ENCODE results near the gene CHRM1.

CHRM1 gene

DNA sequence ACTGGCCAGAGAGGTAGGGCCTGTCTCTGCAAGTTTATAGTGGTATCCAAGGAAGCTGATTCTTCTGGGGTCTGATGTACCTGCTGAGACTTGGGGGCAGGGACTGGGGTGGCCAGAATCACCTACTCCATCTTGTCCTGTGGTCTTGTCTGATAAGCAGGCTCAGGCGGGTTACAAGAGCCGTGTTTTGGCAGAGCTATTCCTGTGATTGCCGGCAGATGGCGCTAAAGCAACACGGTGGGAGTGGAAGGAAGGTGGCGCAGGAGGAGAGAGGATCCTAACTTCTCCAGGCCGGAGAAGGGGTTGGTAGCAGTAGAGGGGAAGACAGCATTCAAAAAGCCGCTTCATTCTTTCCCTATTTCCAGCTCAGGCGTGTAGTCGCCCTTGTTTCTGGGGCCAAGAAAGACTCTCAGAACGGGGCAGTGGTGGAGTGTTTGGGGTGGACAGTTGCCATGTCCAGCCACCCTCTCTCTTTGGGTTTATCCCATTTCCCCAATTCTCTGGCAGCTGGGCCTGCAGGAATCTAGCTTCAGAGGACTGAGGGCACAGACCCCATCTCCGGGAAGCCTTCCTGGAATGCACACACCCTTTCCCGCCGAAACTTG is 15.1 kb downstream of the CHRM1 start:
- H3K4me1 ChIP-seq (ENCODE audit: control insufficient read depth in 5 of 5, insufficient read depth in 5 of 5, low read length in 5 of 5): peaks cover 12 to 30% (median 17%) of the 10 kb centered on the region in 5 donors
- no peak overlapping the region for H3K27ac ChIP-seq (ENCODE audit: low read depth, low read length)
- no peak overlapping the region for H3K4me3 ChIP-seq (ENCODE audit: low read depth in 1 of 5, low read length in 5 of 5)
- H3K9me3 ChIP-seq (ENCODE audit: control insufficient read depth in 5 of 5, low read length in 5 of 5): no peaks in the 10 kb centered on the region
- peak overlapping the region in 1 of 5 donors; percentile 4 for H3K9ac ChIP-seq (ENCODE audit: low read length in 5 of 5)
- no peaks in the 10 kb centered on the region for H3K27me3 ChIP-seq (ENCODE audit: control insufficient read depth in 5 of 5, insufficient read depth in 4 of 5, low read length in 5 of 5)
- H3K36me3 ChIP-seq (ENCODE audit: control insufficient read depth in 5 of 5, insufficient read depth in 5 of 5, low read length in 5 of 5): no peaks in the 10 kb centered on the region

- H3K4me3 ChIP-seq (ENCODE audit: low read depth in 1 of 5, low read length in 5 of 5): no peak overlapping the region
- peaks cover 12 to 30% (median 17%) of the 10 kb centered on the region in 5 donors for H3K4me1 ChIP-seq (ENCODE audit: control insufficient read depth in 5 of 5, insufficient read depth in 5 of 5, low read length in 5 of 5)
- H3K9me3 ChIP-seq (ENCODE audit: control insufficient read depth in 5 of 5, low read length in 5 of 5): no peaks in the 10 kb centered on the region
- no peaks in the 10 kb centered on the region for H3K36me3 ChIP-seq (ENCODE audit: control insufficient read depth in 5 of 5, insufficient read depth in 5 of 5, low read length in 5 of 5)
- no peak overlapping the region for H3K27ac ChIP-seq (ENCODE audit: low read depth, low read length)
- H3K9ac ChIP-seq (ENCODE audit: low read length in 5 of 5): no peak overlapping the region
- peaks cover 0 to under 1% (median 0%) of the 10 kb centered on the region in 5 donors for H3K27me3 ChIP-seq (ENCODE audit: control insufficient read depth in 5 of 5, insufficient read depth in 4 of 5, low read length in 5 of 5)
These were observed 15.9 kb downstream of the CHRM1 start for GRCh38 chr11:62905296-62905695.

- Histone ChIP-seq H3K9ac (ENCODE audit: low read length in 5 of 5) (no peak overlapping the region), H3K27me3 (ENCODE audit: control insufficient read depth in 5 of 5, insufficient read depth in 4 of 5, low read length in 5 of 5) (peaks cover 0 to 2% (median 0%) of the 10 kb centered on the region in 5 donors), H3K4me3 (ENCODE audit: low read depth in 1 of 5, low read length in 5 of 5) (no peak overlapping the region), H3K27ac (ENCODE audit: low read depth, low read length) (no peak overlapping the region), H3K4me1 (ENCODE audit: control insufficient read depth in 5 of 5, insufficient read depth in 5 of 5, low read length in 5 of 5) (peaks cover 0 to 14% (median 5%) of the 10 kb centered on the region in 5 donors), H3K36me3 (ENCODE audit: control insufficient read depth in 5 of 5, insufficient read depth in 5 of 5, low read length in 5 of 5) (no peaks in the 10 kb centered on the region), H3K9me3 (ENCODE audit: control insufficient read depth in 5 of 5, low read length in 5 of 5) (no peaks in the 10 kb centered on the region)
These were observed 18.2 kb downstream of the CHRM1 start for GRCh38 chr11:62902932-62903331.

GRCh38 chr11:62898027-62898426 is 23.1 kb downstream of the CHRM1 start:
- H3K4me1 ChIP-seq (ENCODE audit: control insufficient read depth in 5 of 5, insufficient read depth in 5 of 5, low read length in 5 of 5): peaks cover 0 to 7% (median 0%) of the 10 kb centered on the region in 5 donors
- no peaks in the 10 kb centered on the region for H3K36me3 ChIP-seq (ENCODE audit: control insufficient read depth in 5 of 5, insufficient read depth in 5 of 5, low read length in 5 of 5)
- peaks cover 0 to 2% (median 0%) of the 10 kb centered on the region in 5 donors for H3K27me3 ChIP-seq (ENCODE audit: control insufficient read depth in 5 of 5, insufficient read depth in 4 of 5, low read length in 5 of 5)

GRCh38 chr11:62897311-62897710 is 23.9 kb downstream of the CHRM1 start:
- H3K27ac ChIP-seq (ENCODE audit: low read depth, low read length): no peak overlapping the region
- H3K36me3 ChIP-seq (ENCODE audit: control insufficient read depth in 5 of 5, insufficient read depth in 5 of 5, low read length in 5 of 5): no peaks in the 10 kb centered on the region
- peaks cover 0 to 7% (median 0%) of the 10 kb centered on the region in 5 donors for H3K4me1 ChIP-seq (ENCODE audit: control insufficient read depth in 5 of 5, insufficient read depth in 5 of 5, low read length in 5 of 5)
- no peak overlapping the region for H3K9ac ChIP-seq (ENCODE audit: low read length in 5 of 5)
- H3K4me3 ChIP-seq (ENCODE audit: low read depth in 1 of 5, low read length in 5 of 5): no peak overlapping the region
- no peaks in the 10 kb centered on the region for H3K9me3 ChIP-seq (ENCODE audit: control insufficient read depth in 5 of 5, low read length in 5 of 5)
- peaks cover 0 to 2% (median 0%) of the 10 kb centered on the region in 5 donors for H3K27me3 ChIP-seq (ENCODE audit: control insufficient read depth in 5 of 5, insufficient read depth in 4 of 5, low read length in 5 of 5)

More at GRCh38 chr11:62898027-62898426, 23.1 kb downstream of the CHRM1 start:
- Histone ChIP-seq H3K27ac (ENCODE audit: low read depth, low read length) (no peak overlapping the region), H3K4me3 (ENCODE audit: low read depth in 1 of 5, low read length in 5 of 5) (no peak overlapping the region), H3K9ac (ENCODE audit: low read length in 5 of 5) (no peak overlapping the region), H3K9me3 (ENCODE audit: control insufficient read depth in 5 of 5, low read length in 5 of 5) (no peaks in the 10 kb centered on the region)

GRCh38 chr11:62896049-62896448 is 25.1 kb downstream of the CHRM1 start:
- peaks cover 0 to 2% (median 0%) of the 10 kb centered on the region in 5 donors for H3K27me3 ChIP-seq (ENCODE audit: control insufficient read depth in 5 of 5, insufficient read depth in 4 of 5, low read length in 5 of 5)

DNA sequence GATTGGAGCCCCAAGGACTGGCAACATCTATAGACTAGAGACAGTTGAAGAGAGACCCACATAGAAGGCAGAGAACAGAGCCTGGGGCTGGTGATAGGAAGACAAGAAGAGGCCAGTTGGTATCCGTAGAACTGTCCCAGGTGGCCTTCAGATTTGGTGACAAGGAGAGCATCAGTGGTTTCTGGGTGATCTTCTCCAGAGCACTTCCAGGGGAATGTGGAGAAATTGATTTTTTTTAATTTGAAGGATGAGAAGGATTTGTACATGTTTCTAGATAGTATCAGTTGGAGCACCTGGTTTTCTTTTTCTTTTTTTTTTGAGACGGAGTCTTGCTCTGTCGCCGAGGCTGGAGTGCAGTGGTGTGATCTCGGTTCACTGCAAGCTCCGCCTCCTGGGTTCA is 25.7 kb downstream of the CHRM1 start:
- Histone ChIP-seq H3K4me3 (ENCODE audit: low read depth in 1 of 5, low read length in 5 of 5) (no peak overlapping the region), H3K27ac (ENCODE audit: low read depth, low read length) (no peak overlapping the region), H3K9ac (ENCODE audit: low read length in 5 of 5) (no peak overlapping the region), H3K36me3 (ENCODE audit: control insufficient read depth in 5 of 5, insufficient read depth in 5 of 5, low read length in 5 of 5) (no peaks in the 10 kb centered on the region), H3K4me1 (ENCODE audit: control insufficient read depth in 5 of 5, insufficient read depth in 5 of 5, low read length in 5 of 5) (peaks cover 0 to 16% (median 0%) of the 10 kb centered on the region in 5 donors), H3K27me3 (ENCODE audit: control insufficient read depth in 5 of 5, insufficient read depth in 4 of 5, low read length in 5 of 5) (peaks cover 0 to 2% (median 0%) of the 10 kb centered on the region in 5 donors), H3K9me3 (ENCODE audit: control insufficient read depth in 5 of 5, low read length in 5 of 5) (no peaks in the 10 kb centered on the region)

More at GRCh38 chr11:62896049-62896448, 25.1 kb downstream of the CHRM1 start:
- H3K4me3 ChIP-seq (ENCODE audit: low read depth in 1 of 5, low read length in 5 of 5): no peak overlapping the region
- no peaks in the 10 kb centered on the region for H3K36me3 ChIP-seq (ENCODE audit: control insufficient read depth in 5 of 5, insufficient read depth in 5 of 5, low read length in 5 of 5)
- H3K9me3 ChIP-seq (ENCODE audit: control insufficient read depth in 5 of 5, low read length in 5 of 5): no peaks in the 10 kb centered on the region
- no peak overlapping the region for H3K9ac ChIP-seq (ENCODE audit: low read length in 5 of 5)
- H3K4me1 ChIP-seq (ENCODE audit: control insufficient read depth in 5 of 5, insufficient read depth in 5 of 5, low read length in 5 of 5): peaks cover 0 to 11% (median 0%) of the 10 kb centered on the region in 5 donors
- no peak overlapping the region for H3K27ac ChIP-seq (ENCODE audit: low read depth, low read length)

DNA sequence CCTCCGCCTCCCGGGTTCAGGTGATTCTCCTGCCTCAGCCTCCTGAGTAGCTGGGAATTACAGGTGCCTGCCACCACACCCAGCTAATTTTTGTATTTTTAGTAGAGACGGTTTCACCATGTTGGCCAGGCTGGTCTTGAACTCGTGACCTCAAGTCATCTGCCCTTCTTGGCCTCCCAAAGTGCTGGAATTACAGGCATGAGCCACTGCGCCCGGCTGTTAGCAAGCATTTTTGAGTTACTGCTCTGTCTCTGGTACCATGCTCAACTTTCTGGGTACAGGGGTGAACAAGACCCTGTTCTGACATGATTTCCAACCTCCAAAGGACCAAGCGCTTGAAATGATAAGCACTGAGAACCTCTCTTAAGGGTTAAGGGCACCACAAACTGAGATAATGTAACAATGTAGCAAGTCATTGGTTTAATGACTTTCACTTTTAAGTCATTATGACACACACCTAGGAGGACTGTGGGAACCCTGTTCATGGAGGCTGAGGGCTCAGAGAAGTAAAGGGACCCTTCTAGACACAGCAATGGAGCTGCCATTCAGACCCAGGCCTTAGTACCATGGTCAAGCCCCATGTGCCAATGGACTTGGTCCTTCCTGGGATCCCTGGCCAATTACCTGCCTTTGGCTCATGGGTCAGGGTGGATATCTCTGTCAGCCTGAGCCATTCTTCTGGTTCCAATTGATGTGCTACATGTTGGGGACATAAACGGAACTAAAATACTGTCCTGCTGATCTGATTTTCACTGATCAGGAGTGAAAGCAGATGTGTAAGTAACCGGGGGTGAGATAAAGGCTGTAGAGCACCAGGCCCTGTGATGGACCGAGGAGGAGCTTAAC is 28.9 kb downstream of the CHRM1 start:
- peaks cover 0 to 30% (median 14%) of the 10 kb centered on the region in 5 donors for H3K4me1 ChIP-seq (ENCODE audit: control insufficient read depth in 5 of 5, insufficient read depth in 5 of 5, low read length in 5 of 5)
- no peaks in the 10 kb centered on the region for H3K9me3 ChIP-seq (ENCODE audit: control insufficient read depth in 5 of 5, low read length in 5 of 5)
- H3K9ac ChIP-seq (ENCODE audit: low read length in 5 of 5): no peak overlapping the region
- H3K27ac ChIP-seq (ENCODE audit: low read depth, low read length): no peak overlapping the region
- H3K27me3 ChIP-seq (ENCODE audit: control insufficient read depth in 5 of 5, insufficient read depth in 4 of 5, low read length in 5 of 5): no peaks in the 10 kb centered on the region
- no peak overlapping the region for H3K4me3 ChIP-seq (ENCODE audit: low read depth in 1 of 5, low read length in 5 of 5)
- H3K36me3 ChIP-seq (ENCODE audit: control insufficient read depth in 5 of 5, insufficient read depth in 5 of 5, low read length in 5 of 5): peaks cover 0 to 28% (median 22%) of the 10 kb centered on the region in 5 donors

DNA sequence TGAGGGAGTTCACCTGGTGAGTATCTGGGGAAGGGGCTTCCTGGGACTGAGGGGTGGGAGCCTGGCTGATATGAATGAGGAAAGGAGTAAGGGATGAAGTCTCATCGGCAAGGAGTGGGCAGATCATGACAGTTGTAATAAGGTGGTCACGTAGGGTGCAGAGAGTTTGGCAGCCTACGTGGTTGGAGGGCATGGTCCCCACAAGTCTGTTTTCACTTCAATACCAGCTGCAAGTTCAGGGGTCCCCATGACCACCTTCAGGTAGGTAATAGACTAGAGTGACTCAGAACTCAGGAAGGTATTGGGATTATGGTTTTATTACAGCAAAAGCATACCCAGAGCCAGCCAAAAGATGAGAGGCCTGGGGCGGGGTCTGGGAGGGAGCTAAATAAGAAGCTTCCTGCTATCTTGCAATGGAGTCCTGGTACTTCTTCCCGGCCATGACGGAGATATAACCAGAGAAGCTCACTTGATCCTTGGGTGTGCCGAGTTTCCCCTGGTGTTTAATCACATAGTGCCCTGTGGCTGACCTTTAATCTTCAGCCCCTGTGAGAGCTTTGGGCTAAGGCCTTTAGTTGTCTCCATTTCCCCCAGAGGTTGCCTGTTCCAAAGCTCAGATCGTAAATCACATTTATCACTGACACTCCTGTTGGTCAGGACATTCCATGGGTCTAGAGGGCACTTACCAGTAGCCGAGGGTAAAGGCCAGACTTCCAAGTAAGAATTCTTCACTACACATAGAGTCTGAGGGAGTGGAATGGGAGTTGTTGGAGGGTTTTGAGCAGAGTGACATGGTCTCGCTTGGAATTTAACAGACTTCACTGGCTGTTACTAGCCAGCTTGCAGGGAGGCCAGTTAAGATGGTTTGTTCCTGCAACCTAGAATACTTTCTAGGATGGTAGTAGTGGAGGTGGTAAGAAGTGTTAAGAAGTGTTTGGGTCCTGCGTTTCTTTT is 31.4 kb downstream of the CHRM1 start:
- H3K9me3 ChIP-seq (ENCODE audit: control insufficient read depth in 5 of 5, low read length in 5 of 5): no peaks in the 10 kb centered on the region
- H3K4me1 ChIP-seq (ENCODE audit: control insufficient read depth in 5 of 5, insufficient read depth in 5 of 5, low read length in 5 of 5): peaks cover 0 to 33% (median 22%) of the 10 kb centered on the region in 5 donors
- H3K9ac ChIP-seq (ENCODE audit: low read length in 5 of 5): no peak overlapping the region
- H3K36me3 ChIP-seq (ENCODE audit: control insufficient read depth in 5 of 5, insufficient read depth in 5 of 5, low read length in 5 of 5): peaks cover 2 to 53% (median 47%) of the 10 kb centered on the region in 5 donors
- no peak overlapping the region for H3K4me3 ChIP-seq (ENCODE audit: low read depth in 1 of 5, low read length in 5 of 5)
- no peak overlapping the region for H3K27ac ChIP-seq (ENCODE audit: low read depth, low read length)
- no peaks in the 10 kb centered on the region for H3K27me3 ChIP-seq (ENCODE audit: control insufficient read depth in 5 of 5, insufficient read depth in 4 of 5, low read length in 5 of 5)

All from subcutaneous abdominal adipose tissue (tissue), 5 donors.